SIG-M5 (cell line): Measurements from ENCODE around the gene DAGLB.
"Not testable (repeated sequence)": the region's sequence is repeated elsewhere in the genome, so short reads cannot be mapped to it uniquely, and the experiment has no call there.

Source experiments
- DNase-seq: peaks from one replicate; lab custom pipeline; 2025; lab: John Stamatoyannopoulos, UW

DAGLB gene

DNA sequence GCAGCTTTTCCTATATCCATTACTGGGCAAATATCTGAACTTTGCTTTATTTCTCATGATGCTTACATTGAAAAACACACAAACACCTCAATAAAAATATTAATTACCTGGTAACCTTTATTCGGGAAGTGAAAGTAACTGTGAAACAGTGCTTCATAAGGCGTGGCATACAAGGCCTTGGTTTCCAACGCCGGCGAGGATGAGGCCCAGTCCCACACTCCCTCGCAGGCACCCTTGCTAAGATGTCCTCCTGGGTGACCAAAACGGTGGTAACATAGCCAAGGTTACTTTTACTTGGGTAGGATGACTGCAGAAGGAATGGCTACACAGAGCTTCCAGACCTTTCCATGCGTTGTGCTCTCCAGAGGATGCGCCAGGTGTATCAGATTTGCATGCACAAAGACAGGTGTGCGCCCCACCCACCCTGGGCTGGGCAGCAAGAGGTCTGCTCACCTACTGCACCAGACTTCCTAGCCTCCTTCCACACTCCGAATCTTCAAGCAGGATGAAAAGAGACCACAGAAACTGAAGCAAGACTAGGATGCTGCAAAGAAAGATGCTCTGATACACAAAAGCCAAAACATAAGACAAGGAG is 13.3 kb upstream of the DAGLB start:
- no peak for DNase-seq

DNA sequence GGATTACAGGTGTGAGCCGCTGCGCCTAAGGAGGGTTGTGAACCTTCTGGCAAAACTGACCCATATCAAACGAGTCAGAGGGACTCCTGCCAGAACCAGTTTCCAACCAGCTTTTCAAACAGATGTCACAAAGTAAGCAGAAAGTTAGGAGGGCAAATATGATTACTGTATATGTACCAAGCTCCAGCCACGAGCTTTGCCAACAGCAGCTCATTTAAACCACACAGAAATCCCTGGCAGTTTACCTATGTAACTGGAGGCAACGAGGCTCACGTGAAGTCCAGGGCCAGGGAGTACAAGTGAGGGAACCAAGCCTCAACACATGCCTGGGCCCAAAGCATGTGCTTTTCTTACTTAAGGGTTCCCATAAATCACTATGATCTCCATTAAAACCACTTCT is 12.5 kb upstream of the DAGLB start:
- no peak for DNase-seq

DNA sequence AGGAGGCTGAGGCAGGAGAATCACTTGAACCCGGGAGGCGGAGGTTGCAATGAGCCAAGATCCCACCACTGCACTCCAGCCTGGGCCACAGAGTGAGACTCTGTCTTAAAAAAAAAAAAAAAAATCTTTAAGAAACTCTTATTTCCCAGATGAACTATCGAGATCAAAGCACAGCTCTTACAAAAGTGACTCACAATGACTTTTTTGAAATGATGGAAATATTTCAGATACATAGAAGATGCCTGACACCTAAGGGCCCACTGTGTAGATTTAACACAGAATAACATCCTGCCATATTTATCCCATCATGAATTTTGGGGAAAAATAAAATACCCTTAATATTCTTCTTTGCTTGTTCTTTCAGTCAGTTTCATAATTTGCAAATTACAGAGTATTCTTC is 10.9 kb upstream of the DAGLB start:
- not testable (repeated sequence) for DNase-seq

DNA sequence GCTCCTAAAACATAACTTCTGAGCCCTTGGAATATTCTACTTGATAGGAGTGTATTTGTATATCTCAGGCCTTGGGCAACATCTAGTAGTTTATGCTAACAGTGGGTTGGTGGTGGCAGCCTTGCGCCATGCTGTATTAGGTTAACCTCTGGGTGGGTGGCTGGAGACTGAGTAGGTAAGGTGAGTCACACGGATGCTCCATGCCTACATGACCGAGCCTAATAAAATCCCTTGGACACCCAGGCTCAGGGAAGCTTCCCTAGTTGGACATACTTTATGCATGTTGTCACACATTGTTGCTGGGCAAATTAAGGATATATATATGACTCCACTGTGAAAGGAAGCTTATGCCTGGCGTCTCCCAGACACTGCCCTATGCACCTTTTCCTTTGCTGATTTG is 6.0 kb upstream of the DAGLB start:
- DNase-seq, result no peak

DNA sequence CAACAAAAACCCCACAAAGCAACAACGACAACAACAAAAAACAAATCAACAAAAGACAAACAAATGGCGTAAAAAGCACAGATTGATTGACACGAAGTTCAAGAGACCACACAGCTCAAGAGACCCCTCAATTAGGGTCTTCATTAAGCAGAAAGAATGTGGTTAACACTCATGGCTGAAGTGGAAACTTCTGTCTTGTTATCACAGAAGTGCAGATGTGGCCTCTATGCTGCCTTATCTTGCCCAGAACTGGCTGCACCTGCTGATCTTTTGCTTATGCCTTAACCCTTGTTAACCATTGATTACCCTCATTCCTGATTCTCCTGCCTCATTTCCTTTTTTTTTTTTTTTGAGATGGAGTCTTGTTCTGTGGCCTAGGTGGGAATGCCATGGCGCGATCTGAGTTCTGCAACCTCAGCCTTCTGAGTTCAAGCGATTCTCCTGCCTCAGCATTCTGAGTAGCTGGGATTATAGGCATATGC is 3.5 kb upstream of the DAGLB start:
- no peak for DNase-seq

DNA sequence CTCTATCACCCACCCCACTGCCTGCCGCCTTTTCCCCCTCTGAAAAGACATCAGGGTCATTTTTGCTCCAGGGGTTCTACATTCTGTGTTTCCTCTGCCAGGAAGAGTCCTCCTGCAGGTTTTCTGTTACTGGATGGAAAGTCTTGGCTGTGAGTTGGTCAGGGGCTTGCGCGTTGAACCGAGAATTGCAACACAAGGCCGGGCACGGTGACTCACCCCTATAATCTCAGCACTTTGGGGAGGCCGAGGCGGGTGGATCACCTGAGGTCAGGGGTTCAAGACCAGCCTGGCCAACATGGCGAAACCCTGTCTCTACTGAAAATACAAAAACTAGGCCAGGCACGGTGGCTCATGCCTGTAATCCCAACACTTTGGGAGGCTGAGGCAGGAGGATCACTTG is 2.8 kb upstream of the DAGLB start:
- DNase-seq, result not testable (repeated sequence)

DNA sequence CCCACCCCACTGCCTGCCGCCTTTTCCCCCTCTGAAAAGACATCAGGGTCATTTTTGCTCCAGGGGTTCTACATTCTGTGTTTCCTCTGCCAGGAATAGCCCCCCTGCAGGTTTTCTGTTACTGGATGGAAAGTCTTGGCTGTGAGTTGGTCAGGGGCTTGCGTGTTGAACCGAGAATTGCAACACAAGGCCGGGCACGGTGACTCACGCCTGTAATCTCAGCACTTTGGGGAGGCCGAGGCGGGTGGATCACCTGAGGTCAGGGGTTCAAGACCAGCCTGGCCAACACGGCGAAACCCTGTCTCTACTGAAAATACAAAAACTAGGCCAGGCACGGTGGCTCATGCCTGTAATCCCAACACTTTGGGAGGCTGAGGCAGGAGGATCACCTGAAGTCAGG is 2.1 kb upstream of the DAGLB start:
- not testable (repeated sequence) for DNase-seq

DNA sequence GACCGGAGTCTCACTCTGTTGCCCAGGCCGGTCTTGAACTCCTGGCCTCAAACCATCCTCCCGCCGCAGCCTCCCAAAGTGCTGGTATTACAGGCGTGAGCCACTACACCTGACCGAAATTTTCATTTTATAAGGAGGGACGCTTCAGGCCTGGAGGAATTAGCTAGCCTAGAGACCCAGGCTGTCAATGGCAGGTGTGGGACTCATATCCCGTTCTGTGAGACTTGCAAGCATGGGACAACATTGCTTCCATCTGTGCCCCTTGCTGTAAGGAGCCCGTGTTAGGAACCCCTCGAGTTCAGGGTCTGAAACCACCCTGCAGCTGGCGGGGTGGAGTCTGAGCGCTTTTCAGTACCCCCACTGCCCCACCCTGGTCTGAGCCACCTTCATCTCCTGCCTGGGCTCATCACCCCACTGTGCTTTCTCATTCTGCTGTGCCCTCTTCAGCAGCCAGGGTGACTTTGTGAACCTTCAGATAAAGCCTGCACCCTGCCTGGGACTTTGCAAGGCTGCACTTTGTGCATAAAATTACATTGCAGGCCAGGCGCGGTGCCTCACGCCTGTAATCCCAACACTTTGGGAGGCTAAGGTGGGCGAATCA is 1.3 kb upstream of the DAGLB start:
- DNase-seq, result no peak

DNA sequence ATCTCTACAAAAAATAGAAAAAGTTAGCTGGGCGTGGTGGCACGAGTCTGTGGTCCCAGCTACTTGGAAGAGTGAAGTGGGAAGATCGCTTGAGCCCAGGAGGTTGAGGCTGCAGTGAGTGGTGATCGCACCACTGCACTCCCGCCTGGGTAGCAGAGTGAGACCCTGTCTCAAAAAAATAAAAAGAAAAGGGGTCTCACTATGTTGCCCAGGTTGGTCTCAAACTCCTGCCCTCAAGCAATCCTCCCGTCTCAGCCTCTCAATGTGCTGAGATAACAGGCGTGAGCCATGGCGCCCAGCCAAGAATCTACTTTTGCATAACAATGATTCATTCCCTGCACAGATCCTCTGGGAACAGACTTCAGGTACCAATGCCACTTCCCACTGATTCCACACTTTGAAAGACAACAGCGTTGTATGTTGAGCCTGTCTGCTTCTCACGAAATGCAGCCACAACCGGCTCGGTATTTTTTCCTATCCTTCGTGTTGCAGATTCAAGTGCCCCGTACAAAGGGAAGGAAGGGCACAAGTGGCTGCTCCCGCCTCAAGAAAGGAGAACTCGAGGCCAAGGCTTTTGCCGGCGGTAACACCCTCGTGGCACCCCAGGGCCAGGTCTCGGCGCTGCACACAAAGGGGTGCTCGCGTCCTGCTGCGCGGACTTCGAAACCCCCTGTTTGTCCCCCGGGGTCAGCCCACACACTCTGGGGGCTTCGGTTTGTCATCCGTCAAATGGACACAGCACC is 745 bp downstream of the DAGLB start:
- peak; percentile 53 for DNase-seq

DNA sequence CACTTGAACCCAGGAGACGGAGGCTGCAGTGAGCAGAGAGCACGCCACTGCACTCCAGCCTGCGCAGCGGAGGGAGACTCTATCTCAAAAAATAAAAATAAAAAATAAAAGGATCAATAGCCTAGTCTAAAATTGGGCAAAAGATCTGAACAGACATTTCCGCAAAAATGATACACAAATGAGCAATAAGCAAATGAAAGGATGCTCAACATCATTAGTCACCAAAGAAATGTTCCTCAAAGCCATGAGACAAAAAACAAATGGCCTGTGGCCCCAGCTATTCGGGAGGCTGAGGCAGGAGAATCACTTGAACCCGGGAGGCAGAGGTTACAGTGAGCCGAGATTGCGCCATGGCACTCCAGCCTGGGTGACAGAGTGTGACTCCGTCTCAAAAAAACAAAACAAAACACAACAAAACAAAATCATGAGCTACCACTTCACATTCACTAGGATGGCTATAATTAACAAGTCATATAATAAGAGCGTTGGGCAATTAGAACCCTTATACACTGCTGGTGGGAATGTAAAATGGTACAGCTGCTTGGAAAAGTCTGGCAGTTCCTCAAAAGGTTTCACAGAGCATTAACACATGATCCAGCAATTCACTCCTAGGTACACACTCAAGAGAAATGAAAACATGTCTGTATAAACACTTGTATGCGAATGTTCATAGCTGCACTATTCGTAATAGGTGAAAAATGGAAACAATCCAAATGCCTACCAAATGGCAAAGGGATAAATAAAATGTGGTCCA is 3.1 kb downstream of the DAGLB start:
- no peak for DNase-seq

DNA sequence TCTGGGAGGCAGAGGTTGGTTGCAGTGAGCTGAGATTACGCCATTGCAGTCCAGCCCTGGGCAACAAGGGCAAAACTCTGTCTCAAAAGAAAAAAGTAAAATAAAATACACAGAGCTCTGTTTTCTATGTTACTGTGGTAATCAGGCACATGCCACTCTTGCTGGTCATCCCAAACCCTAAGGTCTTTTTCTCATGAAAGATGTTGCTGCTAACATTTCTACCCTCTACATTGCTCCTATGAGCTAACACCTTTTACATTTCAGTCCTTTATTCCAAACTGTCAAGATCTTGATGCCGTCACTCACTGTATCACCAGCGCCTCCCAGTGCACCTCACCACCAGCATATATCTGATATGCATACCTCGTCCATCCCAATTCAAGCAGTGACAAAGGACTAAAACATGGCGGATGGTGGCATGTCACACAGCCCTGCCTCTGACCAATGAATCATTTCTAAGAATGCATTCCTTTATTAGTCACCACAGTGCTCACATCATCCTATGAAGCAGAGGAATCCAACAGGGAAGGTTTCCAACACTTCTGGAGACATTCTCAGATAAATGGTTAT is 4.3 kb downstream of the DAGLB start:
- no peak for DNase-seq

DNA sequence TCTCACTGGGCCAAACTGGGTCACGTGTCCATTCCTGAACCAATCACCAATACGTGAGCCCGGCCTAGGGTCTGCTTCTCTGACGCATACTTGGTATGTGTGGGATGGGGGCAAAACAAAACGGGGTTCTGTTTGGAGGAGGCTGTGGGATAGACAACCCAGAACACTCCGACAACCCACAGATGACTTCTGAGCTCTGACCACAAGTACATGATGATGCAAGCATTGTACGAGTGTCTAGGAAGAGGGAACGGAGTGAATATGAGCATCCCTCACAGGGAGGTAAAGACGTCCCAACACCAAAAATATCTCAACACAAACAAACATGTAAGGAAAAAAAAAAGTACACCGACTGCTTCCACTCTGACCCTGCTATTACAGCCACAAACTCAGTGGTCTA is 5.6 kb downstream of the DAGLB start:
- no peak for DNase-seq

DNA sequence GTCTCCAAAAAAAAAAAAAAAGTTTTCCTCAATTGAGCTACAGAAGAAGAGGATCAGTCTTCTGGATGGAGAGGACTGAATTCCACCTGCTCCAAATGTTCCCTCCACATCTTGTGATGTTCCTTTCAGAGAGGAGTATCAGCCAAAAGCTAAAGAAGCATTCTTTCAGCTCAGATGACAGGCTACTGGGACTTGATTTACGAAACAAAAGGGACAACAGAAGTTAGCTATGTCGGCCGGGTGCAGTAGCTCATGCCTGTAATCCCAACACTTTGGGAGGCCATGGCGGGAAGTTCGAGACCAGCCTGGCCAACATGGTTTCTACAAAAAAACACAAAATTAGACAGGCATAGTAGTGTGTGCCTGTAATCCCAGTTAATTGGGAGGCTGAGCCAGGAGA is 7.4 kb downstream of the DAGLB start:
- DNase-seq, result no peak

DNA sequence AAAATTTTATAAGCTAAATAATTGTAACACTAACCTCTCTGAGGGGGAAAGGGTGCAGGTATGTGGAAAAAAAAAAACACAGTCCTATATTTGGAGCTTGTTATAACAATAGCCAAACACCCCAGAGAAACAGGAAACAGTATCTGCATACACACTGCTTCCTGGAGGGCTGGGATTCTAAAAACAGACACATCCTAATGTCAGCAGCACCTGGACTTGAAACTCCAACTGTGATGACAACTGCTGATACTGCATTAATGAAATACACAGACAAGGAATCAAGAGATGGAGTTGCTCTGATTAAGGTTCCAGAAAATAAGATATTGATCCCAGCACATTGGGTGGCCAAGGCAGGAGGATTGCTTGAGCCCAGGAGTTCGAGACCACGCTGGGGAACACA is 9.3 kb downstream of the DAGLB start:
- DNase-seq, result no peak

DNA sequence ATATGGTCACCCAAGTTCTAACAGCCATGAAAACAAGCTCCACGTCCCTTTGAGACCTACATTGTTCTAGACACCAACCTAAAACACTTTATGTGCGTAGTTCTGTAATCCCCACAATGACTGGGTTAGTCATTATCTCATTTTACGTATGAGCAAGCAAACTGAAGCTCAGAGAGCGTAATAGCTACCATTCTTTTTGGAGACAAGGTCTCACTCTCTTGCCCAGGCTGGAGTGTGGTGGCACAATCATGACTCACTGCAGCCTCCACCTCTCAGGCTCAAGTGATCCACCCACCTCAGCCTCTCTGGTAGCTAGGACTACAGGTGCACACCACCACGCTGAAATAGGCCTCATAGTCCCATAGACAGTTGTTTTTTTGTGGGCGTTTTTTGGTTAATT is 10.5 kb downstream of the DAGLB start:
- DNase-seq, result no peak

DNA sequence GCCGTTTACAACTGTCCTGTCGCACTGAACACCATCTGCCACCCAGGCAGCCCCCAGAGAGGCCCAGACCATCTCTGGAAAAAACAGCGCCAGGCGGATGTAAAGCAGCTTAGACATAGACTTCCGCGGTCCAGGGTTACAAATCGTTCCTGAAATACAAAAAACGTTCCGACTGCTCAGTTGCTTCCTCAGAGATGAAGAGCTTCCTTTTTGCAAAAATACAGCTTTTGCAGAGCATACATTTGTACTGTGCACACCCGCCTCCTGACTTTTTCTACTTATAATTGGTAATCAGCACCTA is 11.4 kb downstream of the DAGLB start:
- peak; percentile 26 for DNase-seq

DNA sequence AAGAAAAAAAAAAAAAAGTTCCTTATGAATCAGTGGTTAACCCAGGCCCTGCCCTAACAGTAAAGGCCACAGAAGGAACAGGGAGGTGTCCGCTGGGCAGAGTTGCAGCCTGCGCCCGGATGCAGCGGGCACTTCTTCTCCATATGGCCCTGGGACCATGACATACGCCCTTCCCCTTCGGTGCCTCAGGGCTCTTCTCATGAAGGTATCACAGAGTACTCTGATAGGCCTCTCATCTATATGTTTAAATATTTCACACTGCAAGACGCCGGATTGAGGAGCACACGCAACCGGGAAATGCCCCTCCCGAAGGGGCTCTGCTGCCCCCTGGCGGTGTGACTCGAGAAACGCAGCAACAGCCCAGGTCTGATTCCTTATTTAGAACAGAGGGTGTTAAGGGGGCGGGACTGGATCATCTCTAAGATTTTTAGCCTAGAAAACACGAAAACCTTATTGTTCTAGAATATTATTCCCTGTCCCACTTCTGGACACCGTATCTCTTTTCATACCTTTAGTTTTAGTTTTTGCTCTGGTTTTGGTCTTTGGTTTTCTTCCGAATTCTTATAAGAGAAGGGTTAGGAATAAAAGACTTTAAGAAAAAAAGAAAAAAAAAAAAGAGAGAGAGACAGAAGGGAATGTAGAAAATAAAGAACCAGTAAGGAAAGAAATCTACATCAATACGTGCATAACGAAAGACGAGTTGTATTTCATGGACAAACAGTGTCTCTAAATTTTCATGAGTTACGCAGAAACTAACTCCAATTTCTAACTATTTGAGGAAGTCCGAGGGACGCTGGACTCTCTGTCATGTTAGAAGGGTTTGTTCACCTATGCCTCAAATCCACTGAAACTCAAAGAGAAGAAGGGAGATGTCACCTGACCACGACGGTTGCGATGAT is 12.0 kb downstream of the DAGLB start:
- DNase-seq, result peak; percentile 29

DNA sequence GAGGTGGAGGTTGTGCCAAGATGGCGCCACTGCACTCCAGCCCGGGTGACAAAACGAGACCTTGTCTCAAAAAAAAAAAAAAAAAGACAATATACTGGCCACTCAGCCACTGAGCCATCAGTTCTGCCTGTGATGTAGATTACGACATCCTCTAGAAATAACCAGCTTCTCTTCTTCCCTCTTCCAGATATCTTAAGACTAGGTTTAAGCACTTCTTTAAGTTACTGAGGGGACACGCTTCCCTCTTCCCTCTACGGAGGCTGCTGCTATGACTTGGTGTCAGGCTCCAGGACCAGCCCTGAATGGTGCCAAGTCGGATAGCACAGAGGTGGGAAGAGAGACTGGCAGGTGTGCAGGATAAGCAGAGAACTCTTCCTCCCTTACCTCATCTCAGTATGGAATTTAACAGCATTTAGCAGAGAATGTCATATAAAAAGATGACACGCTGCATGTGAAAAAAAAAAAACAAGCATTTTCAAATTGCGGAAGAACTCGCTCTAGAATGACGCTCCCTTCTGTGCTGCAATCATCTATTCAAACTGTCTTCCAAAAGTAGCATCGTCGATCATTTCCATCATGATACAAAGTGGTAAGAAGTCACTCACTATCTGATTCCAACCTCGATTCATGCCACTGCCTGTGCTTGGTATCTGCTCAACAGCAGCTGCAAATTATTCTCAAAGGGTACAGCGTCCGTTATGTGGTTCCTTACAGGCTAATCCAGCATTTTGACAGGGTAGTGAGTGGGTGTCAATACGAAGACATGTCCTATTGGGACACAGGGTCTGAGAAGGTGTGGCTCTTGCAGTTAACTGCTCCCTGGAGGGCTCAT is 13.8 kb downstream of the DAGLB start:
- peak; percentile 67 for DNase-seq

DNA sequence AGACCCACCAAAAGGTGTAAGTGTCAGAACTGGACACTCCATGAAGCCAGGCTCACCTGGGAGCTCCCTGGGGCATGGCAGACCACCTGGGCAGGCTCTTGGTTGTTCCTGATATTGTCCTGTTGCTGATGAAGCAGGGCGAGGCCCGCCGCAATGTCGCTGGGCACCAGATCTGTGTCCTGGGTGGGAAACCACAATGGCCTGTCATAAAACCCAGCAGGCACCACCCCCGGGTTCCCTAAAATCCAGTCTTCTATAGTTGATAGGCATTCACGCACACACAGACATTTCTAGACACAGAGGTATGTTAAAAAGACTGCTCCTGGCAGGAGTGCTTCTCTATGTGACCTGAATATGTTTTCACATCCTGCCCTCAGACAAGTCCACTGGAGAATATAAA is 15.0 kb downstream of the DAGLB start:
- DNase-seq, result no peak

DNA sequence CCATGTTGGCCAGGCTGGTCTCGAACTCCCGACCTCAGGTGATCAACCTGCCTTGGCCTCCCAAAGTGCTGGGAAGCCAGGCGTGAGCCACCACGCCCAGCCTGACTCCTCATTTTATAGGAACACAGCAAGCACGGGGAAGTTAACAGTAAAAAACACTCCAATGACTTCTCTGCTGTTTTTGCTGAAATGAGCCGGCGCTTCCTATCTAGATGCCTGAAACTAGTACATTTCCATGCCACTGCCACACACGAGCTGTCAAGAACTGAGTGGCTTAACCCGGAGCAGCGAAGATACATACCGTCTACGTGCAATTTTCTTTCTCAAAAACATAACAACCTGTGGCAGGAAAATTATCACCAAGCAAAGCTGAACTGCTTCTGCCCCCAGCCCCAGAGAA is 16.8 kb downstream of the DAGLB start:
- DNase-seq, result no peak
